ENCODE measurements around the gene EIF2AK2.
A peak's percentile ranks its signal among the peaks of the same experiment; 100 is the strongest.
"Not testable (repeated sequence)": the region's sequence is repeated elsewhere in the genome, so short reads cannot be mapped to it uniquely, and the experiment has no call there.

Gene EIF2AK2

DNA sequence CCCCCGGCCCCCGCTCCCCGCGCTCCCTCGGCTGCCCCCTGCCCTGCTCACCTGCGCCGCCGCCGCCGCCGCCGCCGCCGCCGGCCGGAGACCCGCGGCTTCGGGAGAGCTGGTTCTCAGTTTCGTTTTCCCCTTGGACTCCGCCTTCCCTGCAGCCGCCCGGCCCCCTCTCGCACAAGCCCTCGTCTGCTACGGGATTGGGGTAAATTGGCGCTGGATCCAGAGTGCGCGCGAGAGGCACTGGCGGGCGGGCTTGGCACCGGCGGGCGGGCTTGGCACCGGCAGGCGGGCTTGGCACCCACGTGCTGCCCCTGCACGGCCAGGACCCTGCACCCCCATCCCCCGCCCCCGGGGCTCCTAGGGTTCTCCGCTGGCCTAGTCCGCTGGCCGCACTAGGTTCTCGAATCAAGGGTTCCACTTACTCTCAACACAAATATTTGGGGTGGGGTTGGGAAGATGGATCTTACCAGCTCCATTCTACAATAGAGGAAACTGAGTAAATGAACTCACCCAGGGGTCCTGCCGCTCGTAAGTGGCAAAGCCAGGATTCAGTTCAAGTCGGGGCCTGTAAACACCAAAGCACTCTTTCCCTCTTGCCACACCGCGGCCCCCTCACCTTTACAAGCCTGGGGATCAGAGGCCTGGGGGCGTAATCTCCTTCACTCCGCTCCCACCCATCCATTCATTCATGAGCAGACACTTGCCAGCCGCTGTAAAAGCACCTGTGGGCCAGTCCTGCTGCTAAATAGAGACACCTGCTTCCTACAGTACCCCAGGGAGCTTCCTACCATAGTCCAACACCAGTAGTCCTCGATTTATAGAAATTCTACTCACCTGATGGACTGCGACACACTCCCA lies at the start of gene EIF2AK2:
Gene EIF2AK2 (minus strand): TSS at position 124 of the 858 bp plus-strand sequence. CDS start 9,174 bp downstream, outside the sequence.
- Histone ChIP-seq H3K4me2 (ENCODE audit: low read depth, low read length) (peak within 1 kb of the TSS; percentile 96), H3K4me3 (ENCODE audit: low read length) (peak within 1 kb of the TSS; percentile 96), H3K27me3 (replicated peaks; ENCODE audit: insufficient read depth, low read length) (no peaks in the 10 kb centered on the region), H3K36me3 (replicated peaks; ENCODE audit: insufficient read depth, low read length) (no peaks in the 10 kb centered on the region), H3K79me2 (ENCODE audit: low read length) (peaks cover 46% of the 10 kb centered on the region), H3K4me1 (ENCODE audit: low read length) (peaks cover 3% of the 10 kb centered on the region; the same call in 1 of the 2 replicates), H3K27ac (ENCODE audit: low read length) (peak within 1 kb of the TSS; percentile 1; the same call in 1 of the 2 replicates), H3K9me3 (replicated peaks; ENCODE audit: insufficient read depth, low read length) (no peaks in the 10 kb centered on the region), H2AFZ (ENCODE audit: low read length) (peak within 1 kb of the TSS; percentile 96), H3K9me2 (replicated peaks; ENCODE audit: insufficient read depth, low read length) (no peaks in the 10 kb centered on the region), H3F3A (ENCODE audit: insufficient read depth, low read length) (no peaks in the 10 kb centered on the region), H3K9ac (ENCODE audit: low read length) (peak within 1 kb of the TSS; percentile 90), H4K20me1 (ENCODE audit: insufficient read depth, low read length) (no peaks in the 10 kb centered on the region)
- DNase-seq, result peak; percentile 91
- TF ChIP-seq EZH2phosphoT487 (IDR thresholded peaks at IDR 0.05; ENCODE audit: low read length) (no peak), CTCF (IDR thresholded peaks at IDR 0.05; ENCODE audit: low read length) (no peak)

- Histone ChIP-seq H3K9me3 (replicated peaks; ENCODE audit: insufficient read depth, low read length) (no peaks in the 10 kb centered on the region), H3K27me3 (replicated peaks; ENCODE audit: insufficient read depth, low read length) (no peaks in the 10 kb centered on the region), H3K4me3 (ENCODE audit: low read length) (no peak overlapping the region), H3K4me1 (ENCODE audit: low read length) (no peaks in the 10 kb centered on the region), H4K20me1 (ENCODE audit: insufficient read depth, low read length) (no peaks in the 10 kb centered on the region), H3K27ac (ENCODE audit: low read length) (no peak overlapping the region), H3K79me2 (ENCODE audit: low read length) (peaks cover 75% of the 10 kb centered on the region), H3K36me3 (replicated peaks; ENCODE audit: insufficient read depth, low read length) (peaks cover 52% of the 10 kb centered on the region), H3K9me2 (replicated peaks; ENCODE audit: insufficient read depth, low read length) (no peaks in the 10 kb centered on the region), H3K9ac (ENCODE audit: low read length) (no peak overlapping the region), H2AFZ (ENCODE audit: low read length) (no peak overlapping the region), H3K4me2 (ENCODE audit: low read depth, low read length) (no peak overlapping the region), H3F3A (ENCODE audit: insufficient read depth, low read length) (no peaks in the 10 kb centered on the region)
- TF ChIP-seq EZH2phosphoT487 (IDR thresholded peaks at IDR 0.05; ENCODE audit: low read length), result no peak
- no peak for TF ChIP-seq CTCF (IDR thresholded peaks at IDR 0.05; ENCODE audit: low read length)
- TF ChIP-seq EZH2 (optimal IDR thresholded peaks at IDR 0.05; ENCODE audit: low read depth, low read length), result no peak
- no peak for DNase-seq
Measured at GRCh38 chr2:37205689-37206341, 49.0 kb upstream of the EIF2AK2 start.

DNA sequence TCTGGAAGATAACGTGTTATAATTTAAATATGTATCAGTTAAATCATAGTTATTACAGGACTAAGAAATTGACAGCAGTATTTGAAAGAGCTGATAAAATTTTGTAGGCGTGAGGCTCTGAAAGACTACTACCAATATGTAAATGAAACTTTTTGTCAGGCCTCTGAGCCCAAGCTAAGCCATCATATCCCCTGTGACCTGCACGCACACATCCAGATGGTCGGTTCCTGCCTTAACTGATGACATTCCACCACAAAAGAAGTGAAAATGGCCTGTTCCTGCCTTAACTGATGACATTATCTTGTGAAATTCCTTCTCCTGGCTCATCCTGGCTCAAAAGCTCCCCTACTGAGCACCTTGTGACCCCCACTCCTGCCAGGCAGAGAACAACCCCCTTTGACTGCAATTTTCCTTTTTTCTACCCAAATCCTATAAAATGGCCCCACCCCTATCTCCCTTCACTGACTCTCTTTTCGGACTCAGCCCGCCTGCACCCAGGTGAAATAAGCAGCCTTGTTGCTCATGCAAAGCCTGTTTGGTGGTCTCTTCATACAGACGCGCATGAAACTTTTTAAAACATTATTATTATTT lies 48.4 kb upstream of the EIF2AK2 start:
- peaks cover 48% of the 10 kb centered on the region for H3K36me3 ChIP-seq (replicated peaks; ENCODE audit: insufficient read depth, low read length)
- not testable (repeated sequence) for H3K9ac ChIP-seq (ENCODE audit: low read length); H3K4me3 ChIP-seq (ENCODE audit: low read length); H3K4me1 ChIP-seq (ENCODE audit: low read length); H3K9me3 ChIP-seq (replicated peaks; ENCODE audit: insufficient read depth, low read length); H3F3A ChIP-seq (ENCODE audit: insufficient read depth, low read length); H3K9me2 ChIP-seq (replicated peaks; ENCODE audit: insufficient read depth, low read length); H4K20me1 ChIP-seq (ENCODE audit: insufficient read depth, low read length); DNase-seq; H3K27ac ChIP-seq (ENCODE audit: low read length); H3K4me2 ChIP-seq (ENCODE audit: low read depth, low read length); H2AFZ ChIP-seq (ENCODE audit: low read length); H3K27me3 ChIP-seq (replicated peaks; ENCODE audit: insufficient read depth, low read length)
- peaks cover 79% of the 10 kb centered on the region for H3K79me2 ChIP-seq (ENCODE audit: low read length)

All from MM.1S (cell line).